Eye (tissue), 1 donor: Measurements from ENCODE around the gene PIP4K2B.
"Not testable (repeated sequence)": the region's sequence is repeated elsewhere in the genome, so short reads cannot be mapped to it uniquely, and the experiment has no call there.

Experiments
- DNase-seq: peaks from one replicate; pipeline ENCODE4 v3.0.0-alpha.2; 2015

The PIP4K2B gene

DNA sequence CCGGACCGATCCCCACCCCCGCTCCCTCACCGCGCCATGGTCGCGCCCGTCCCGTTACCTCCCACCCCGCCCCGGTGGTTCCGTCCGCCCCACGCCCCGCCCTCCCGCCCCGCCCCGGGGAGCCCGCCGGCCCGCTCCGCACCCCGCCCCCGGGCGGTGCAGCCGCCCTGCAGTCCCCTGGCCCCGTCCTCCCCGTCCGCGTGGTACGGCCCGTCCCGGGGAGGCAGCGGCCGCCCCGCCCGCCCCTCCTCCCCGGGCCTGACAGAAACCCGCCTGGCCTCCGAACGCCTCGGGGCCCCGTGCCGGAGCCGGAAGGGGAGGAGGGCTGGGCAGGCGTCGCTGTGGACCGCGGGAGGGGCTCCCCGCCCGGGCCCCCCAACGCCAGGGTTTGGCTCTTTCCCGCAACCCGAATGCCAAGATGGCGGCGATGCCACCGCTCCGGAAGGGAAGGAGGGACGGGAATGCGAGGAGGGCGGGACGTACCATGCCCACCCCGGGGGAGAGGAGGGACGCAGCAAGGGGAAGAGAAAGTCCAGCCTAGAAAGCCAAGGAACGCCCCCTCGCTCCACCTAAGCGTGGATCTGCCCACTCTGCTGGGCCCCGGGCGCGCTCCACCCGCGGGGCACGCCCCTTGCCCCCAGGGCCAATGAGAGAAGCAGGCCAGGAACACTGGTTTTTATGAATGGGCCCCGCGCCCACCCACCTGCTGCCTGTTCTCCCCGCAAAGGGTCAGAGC lies at the start of gene PIP4K2B:
TSS of gene PIP4K2B (minus strand) at position 56 of the 736 bp plus-strand sequence. CDS start 132 bp downstream, outside the sequence.
- peak; percentile 99 for DNase-seq

DNA sequence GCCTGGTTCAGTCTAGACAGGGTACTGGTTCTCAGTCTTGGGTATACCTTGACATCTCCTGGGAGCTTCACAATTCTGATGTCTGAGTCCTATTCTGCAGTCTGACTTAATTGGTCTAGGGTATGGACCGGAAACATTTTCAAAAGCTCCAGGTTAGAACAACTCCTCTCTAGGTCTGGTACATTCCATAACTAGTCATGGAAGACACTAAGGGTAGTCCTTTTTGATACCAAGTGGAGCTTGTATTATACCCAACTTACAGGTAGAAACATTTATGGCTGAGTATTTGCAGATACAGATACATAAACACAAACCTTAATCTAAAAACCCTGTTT lies 49.2 kb upstream of the PIP4K2B start:
- no peak for DNase-seq

DNA sequence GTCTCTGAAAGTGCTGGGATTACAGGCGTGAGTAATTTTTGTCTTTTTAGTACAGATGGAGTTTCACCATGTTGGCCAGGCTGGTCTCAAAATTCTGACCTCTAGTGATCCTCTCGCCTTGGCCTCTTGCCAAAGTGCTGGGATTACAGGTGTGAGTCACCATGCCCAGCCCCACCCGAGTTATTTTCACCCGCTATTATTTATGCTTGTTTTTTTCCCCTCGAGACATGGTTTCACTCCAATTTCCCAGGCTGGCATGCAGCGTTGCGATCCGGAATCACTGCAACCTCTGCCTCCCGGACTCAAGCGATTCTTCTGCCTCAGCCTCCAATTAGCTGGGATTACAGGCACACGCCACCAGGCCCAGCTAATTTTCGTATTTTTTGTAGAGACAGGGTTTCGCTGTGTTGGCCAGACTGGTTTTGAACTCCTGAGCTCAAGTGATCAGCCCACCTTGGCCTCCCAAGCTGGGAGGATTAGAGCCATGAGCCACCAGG lies 45.0 kb upstream of the PIP4K2B start:
- no peak for DNase-seq

DNA sequence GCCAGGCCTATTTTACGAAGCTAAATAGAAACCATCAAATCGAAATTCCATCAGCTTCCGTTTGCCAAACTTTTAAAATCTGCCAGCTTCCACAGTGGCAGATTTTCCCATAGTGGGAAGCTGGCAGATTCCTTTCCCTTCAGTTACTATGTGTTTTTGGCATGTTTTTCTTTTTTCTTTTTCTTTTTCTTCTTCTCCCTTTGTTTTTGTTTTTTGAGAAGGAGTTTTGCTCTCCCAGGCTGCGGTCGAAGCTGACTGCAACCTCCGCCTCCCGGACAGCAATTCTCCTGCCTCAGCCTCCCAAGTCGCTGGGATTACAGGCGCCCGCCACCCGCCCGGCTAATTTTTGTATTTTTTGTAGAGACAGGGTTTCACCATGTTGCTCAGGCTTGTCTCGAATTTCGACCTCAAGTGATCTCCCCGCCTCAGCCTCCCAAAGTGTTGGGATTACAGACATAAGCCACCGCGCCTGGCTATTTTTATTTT lies 26.4 kb upstream of the PIP4K2B start:
- DNase-seq = no peak

DNA sequence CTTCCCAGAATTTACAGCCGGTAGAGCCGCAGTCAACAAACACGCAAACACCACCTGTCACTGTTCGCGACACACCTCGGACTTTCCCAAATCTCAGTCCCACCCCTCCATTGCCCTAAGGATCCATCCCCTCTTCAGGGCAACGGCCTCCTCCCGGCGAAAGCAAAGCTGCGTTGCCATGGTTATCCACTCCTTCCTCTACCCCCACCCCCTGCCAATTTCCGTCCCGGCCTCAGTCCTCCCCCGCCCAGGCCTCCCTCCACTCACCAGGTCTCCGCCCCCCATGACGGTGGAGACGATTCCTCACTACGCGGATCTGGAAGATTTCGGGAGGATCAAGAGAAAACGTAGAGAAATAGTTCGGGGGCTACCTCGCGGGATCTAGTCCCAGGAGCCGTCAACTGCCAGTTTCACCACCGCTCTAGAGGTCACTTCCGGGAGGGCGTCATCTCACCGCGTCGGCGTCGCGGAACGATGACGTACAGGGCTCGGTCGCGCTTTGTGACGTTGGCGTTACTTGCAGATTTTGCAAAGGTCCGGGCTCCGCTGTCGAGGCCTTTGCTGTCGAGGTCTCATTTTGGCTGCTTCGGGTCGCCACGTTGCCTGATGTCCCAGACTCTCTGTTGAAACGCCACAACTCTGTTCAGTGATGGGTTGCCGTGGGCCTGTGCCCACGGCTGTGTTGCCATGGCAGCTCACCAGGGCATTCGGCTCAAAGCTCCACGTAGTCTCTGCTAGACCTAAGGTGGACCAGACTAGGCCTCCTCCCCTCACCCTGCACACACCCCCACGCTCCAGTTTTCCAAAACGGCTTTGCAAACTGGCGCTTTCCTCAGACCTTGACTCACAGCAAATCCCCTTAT lies 25.8 kb upstream of the PIP4K2B start, which contains the start of gene CWC25:
TSS of gene CWC25 (minus strand) at position 423 of the 863 bp plus-strand sequence. CDS start at position 285, 138 bp downstream.
- peak; percentile 99 for DNase-seq

DNA sequence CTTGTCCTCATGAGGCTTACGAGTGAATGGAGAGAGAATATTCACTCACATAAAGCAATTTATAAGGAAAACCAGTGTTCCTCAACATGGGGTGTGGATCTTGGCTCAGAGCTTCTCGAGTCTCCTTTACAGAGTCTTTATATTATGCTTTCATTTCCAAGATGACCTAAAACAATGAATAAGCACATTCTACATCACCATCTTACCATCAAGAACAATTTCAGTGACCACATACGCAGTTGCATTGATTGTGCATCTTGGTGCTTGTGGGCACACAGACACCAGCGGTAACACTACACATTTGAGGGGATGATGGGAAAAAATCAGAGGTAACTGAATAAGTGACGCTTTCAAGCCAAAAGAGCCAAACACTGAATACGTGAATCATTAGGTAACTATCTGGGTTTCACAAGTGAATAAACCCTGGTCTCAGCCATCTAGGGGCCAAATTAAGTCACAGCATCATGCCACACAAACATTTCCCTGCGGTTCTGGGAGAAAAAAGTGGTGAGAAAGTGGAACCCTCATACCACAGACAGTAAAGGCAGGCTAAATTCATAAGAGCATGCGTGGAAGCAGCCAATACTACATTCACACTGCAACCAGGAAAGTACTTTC lies 16.3 kb upstream of the PIP4K2B start:
- no peak for DNase-seq

DNA sequence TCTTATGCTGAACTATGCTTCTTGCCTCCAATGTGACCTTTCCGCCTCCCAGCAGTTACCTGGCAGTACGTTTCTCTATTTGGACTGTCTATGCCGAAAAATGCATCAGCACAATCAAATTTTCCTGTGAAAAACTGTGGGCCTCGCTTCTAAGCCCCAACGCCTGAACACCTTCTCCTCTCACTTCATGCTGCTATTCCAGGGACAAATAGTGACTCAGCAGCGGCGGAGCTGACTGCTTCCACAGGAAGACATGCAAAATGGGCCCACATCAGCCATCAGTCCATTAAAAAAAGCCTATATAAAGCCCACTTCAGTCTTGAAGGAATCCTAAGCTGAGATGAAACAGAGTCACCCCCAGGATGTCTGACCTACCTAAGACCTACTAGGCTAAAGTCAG lies 10.5 kb upstream of the PIP4K2B start:
- DNase-seq = no peak

DNA sequence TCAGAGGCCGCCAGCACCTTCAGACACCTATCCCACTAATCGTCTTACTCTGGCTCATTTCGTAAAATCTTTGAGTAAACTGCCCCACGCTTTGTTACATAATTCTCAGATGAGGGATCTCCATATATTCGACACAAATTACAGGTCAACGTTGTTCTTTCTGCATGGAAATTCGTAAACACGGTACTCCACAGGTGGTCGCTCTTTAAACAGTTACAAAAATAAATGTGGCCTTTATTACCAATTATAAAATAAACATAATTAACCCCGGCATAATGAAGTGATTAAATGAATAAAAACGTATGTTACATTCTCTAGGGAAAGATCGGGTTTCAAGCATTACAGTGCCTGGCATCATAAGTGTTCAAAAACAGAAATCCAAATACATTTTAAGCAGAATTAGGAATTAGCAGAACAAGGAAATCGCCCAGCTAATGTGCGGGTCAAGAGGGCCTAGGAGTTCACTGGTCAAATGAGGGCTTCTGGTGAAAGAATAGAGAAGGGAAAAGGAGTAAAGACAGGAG lies 943 bp upstream of the PIP4K2B start:
- no peak for DNase-seq

DNA sequence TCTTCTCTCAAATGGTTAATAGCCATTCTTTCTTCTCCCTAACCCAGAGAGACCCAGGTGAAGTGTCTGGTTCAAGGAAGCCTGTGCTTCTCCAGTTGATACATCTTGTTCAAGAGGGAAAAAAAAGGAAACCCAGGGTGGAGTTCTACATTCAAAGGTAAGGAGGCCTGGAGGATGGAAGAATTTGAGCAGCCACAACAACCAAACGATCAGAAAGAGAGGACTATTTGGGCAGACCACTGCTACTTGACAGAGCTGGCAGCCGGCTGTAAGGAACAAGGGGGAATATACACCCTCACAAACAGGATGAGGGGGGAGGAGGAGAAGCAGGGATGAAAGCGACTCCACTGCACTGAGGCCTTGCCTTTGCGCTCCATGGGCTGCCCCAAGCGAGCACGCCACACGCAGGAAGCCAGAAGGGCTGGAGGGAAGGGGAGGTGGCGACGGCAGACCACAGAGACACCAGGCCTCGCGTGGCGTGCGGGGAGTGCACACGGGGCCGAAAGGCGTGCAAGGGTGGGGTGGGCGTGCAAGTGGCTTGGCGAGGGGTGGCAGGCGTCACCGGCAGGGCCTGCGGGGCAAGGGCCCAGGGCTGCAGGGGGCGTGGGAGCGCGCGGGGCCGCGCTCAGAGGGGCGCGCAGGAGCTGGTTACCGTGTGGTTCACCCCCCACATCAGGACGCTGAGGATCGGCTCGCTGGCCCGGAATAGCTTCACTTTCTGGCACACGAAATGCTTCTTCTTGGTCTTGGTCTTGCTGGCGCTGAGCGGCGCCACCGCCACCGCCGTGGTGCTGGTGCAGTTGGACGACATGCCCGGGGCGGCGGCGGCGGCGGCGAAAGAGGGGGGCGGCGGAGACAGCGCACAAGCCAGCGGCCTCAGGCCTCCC lies 499 bp downstream of the PIP4K2B start:
- peak; percentile 9 for DNase-seq

DNA sequence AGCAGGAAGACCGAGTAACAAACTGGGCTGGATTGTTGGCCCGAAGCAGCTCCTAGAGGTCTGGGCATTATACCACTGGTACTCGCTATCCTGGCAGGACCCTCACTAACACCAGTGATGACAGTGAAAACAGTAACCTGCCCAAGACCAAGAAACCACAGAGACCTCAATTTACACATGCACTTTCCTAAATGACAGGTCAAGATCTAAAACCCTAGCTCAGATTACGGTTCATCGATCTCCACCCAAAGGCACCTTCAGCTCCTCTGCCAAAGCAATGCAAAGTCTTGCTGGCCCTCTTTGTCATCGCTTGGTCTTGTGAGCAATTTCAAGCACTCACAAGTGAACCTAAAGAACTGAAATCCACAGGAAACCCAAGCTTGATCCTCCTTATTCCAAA lies 1.5 kb downstream of the PIP4K2B start:
- no peak for DNase-seq

DNA sequence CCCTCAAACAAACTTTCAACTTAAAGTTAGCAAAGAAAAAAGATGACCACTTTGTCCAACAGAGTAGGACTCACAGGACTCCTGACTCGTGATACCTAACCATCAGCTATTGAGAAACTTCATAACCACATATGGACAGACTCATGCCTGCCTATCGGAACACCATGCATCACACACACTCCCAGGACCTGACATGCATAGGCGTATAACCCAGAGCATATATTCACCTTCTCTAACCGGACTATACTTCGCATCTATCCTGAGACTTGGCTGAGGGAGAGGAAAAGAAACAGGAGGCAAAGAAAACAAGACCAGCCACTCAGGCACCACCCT lies 2.2 kb downstream of the PIP4K2B start:
- no peak for DNase-seq

DNA sequence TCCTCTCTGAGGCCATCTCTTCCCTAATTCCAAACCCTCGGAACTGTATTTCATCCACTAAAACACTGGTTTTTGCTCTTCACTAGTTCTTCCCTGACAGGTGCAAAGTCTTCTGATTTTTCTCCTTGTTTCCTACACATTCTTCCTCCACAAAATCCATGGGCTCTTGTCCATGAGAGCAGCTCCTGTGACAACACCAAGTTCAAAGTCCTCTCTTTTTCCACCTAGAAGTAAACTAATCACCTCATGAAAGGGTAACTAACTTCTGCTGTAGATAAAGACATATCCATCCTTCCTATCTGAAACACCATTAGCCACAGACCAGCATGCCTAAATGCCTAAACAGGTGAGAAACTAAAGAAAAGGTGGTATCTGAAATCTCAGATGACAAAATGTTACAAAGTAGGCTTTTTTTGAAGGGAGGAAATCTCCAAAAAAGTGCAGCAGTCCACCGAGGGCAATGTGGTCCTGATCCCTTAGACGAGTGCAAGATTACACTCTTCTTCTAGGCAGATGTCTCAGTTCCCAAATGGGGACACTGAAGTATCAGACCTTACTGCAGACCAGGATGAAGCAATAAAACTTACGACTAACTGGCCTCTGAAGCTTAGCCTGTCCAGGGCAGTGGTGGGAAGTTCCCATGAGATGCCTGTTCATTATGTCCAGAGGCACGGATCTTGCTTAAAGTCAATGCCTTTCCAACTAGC lies 2.8 kb downstream of the PIP4K2B start:
- no peak for DNase-seq

DNA sequence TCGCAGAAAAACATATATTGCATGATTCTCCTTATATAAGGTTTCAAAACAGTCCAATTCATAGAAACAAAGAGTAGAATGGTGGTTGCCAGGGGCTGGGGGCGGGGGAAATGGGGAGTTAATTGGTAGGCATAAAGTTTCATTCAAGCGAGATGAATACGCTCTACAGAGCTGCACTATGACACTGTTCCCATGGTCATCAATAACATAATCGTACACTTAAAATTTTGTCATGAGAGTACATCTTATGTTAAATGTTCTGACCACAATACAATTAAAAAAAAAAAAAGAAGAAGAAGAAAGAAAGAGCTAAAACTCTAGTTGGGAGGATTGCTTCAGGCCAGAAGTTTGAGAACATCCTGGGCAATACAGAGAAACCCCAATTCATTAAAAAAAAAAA lies 5.1 kb downstream of the PIP4K2B start:
- no peak for DNase-seq

DNA sequence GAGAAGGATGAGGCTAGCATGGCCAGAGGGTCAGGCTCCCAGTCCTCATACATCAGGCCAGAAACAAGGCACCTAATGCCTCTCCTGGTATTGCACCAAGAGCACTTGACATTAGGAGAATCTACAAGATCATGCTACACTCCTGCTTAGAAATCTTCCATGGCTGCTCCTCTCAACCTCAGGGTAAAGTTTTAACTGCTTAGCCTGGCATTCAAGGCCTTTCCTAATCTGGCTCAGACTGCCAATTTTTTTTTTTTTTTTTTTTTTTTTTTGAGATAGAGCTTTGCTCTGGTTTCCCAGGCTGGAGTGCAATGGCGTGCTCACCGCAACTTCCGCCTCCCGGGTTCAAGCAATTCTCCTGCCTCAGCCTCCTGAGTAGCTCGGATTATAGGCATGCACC lies 8.2 kb downstream of the PIP4K2B start:
- DNase-seq = no peak

DNA sequence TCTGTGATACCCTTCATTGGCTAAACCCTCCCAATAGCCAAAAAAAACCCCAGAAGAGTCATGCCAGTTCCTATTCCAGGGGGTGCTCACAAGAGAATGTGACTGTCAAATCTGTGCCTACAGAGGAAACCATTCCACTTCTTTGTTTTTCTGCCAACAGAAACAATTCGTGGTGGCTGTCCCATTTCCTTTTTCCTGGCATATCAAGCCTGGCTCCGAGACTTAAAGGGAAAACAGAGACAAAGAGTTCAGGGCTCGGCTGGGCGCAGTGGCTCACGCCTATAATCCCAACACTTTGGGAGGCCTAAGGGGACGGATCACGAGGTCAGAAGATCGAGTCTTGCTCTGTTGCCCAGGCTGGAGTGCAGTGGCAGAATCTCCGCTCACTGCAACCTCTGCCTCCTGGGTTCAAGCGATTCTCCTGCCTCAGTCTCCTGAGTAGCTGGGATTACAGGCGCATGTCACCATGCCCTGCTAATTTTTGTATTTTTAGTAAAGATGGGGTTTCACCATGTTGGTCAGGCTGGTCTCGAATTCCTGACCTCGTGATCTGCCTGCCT lies 9.1 kb downstream of the PIP4K2B start:
- DNase-seq = not testable (repeated sequence)

DNA sequence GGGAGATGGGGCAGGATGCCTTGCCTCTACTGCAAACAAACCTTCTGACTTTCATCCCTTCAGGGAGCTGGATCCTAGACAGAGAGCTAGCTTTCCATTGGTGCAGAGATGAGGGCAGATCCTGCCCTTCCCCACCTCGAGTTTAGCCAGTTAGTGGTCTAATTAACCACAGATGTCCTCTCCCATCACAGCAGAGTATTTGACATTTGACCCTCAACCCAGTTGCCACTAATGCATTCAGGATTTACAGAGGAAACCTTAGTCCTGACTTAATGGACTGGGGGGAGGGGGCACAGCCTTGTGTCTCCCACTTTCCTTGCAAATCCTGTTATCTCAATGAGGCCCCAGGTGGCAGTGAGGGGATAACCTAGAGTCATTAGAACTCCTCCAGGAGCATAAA lies 10.2 kb downstream of the PIP4K2B start:
- DNase-seq = peak; percentile 72

DNA sequence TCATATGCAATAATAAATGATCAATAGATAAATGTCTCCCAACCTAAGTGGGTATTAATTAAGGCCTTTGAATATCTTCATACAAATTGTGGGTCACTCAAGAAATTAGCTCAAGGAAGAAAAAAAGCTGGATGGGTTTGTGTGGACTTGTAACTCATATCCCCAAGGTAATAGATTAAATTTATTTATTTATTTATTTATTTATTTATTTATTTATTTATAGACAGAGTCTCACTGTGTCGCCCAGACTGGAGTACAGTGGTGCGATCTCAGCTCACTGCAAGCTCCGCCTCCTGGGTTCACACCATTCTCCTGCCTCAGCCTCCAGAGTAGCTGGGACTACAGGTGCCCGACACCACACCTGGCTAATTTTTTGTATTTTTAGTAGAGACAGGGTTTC lies 11.4 kb downstream of the PIP4K2B start:
- not testable (repeated sequence) for DNase-seq

DNA sequence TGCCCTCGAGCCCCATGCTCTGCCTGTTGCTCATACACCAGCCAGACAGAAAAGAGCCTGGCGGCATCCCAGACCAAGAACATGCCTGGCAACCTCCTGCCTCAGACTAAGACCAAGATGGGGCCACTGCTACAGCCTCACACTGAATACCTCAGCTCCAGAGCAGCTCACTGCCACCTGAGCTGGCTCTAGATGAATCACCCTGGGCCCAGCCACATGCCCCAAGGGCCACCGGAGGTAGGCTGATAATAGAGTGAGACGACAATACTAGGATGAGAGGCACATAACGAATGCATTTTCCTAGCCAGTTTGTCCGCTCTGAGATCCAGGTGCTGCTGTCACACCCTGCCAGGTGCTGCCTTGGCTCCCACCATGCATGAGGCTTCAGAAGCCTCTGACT lies 13.0 kb downstream of the PIP4K2B start:
- no peak for DNase-seq

DNA sequence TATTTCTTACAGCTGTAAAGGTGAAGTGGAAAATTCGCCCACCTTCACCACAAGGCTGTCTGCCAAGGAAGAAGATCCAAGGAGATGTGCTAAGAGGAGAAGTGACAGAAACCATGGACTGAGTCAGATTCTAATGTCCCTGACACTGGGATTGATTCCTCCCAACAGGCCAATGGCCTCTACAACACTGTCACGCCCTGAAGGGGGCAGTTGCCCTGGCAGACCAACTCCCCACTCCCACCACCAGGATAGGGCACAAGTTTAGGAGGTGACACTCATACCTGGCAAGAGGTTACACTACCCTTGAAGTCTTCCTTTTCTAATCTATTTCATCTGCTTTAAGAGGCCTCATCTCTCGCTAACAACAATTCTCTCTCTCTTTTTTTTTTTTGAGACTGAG lies 16.1 kb downstream of the PIP4K2B start:
- DNase-seq = no peak

DNA sequence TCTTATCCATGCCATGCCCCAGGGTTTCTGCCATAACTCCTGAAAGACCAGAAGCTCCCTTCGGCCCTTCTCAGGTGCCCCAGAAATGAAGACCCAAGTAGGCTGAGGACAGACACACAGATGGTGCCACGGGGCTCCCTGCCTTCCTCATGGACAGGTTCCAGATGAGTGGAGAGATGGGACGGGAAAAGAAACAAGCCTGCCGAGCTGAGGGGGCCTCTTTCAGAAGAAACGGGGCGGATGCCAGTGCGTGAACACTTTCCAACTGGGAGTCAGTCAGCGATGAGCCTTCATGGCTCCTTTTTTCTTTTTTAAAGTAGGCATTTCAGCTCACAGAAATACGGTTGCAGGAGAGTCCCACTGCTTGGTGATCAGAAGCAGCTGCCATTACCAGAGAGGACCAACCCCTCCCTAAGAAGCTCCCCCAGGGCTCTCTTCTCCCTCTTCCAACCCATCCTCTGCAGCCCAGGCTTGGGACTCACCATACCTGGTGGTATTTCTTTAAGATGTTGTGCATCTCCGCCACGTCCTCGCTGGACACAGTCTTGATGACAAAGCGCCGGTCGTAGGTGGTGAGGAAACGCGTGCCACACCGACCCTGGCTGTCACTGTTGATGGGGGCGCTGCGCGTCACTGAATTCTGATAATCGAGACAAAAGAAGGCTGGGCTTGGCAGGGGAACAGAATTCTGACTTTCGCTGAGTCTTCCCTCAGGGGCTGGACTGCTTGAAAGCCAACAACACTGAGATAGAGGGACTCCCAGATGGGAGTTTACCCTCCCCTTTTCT lies 19.2 kb downstream of the PIP4K2B start:
- no peak for DNase-seq
